Right atrium auricular region (tissue), 2 donors: Measurements from ENCODE around the gene SALL1. TPM values are rescaled to one million over a fixed set of nuclear protein-coding genes. Genes with fewer than 3 reads are reported as not detected.

Source experiments
- DNase-seq: peaks from one replicate; pipeline ENCODE4 v3.0.0-alpha.2; 2019; ENCODE audit warnings: low spot score
- H3K27ac ChIP-seq, 2 donors: fragments of 200-600 bp; sonication (generic); 1 replicate in 1 of 2; 2 replicates in 1 of 2; pipeline ENCODE4 v1.5.1; 2016 to 2019
- H3K27me3 ChIP-seq, 2 donors: fragments of 200-600 bp; sonication (generic); one replicate each; pipeline versions ENCODE4 v1.5.1 to v1.6.0; 2017 to 2019
- H3K36me3 ChIP-seq: fragments of 200-600 bp; sonication (generic); one replicate; pipeline ENCODE4 v1.5.1; 2016
- H3K4me1 ChIP-seq, 2 donors: fragments of 200-600 bp; sonication (generic); one replicate each; pipeline versions ENCODE4 v1.5.1 to v1.6.0; 2017 to 2019
- H3K4me3 ChIP-seq, 2 donors: fragments of 200-600 bp; sonication (generic); 1 replicate in 1 of 2; 2 replicates in 1 of 2; pipeline ENCODE4 v1.5.1; 2017 to 2019; ENCODE audit warnings: mild to moderate bottlenecking in 1 of 2, moderate library complexity in 1 of 2
- H3K9me3 ChIP-seq, 2 donors: fragments of 200-600 bp; sonication (generic); one replicate each; pipeline ENCODE4 v1.5.1; 2019
- CTCF ChIP-seq, 2 donors: fragments of 200-600 bp; sonication (generic); IDR thresholded peaks; one replicate each; pipeline ENCODE4 v1.5.1; 2019; ENCODE audit warnings: antibody characterized with exemption in 2 of 2
- total RNA-seq, 2 donors: library from RNA; depleted of rRNA; stranded (reverse); fragments of >200 nt; gene quantifications; one replicate each; pipeline ENCODE4 v1.1.0, GENCODE V29; 2016

Gene SALL1
- total RNA-seq, 2 donors from 2014 or later, result 1.3 to 6.9 TPM

- Histone ChIP-seq H3K9me3 (no peaks in the 10 kb centered on the region), H3K27me3 (peaks cover 0 to 20% of the 10 kb centered on the region in 2 donors), H3K36me3 (no peaks in the 10 kb centered on the region), H3K27ac (no peak overlapping the region), H3K4me1 (peaks cover 0 to 3% of the 10 kb centered on the region in 2 donors), H3K4me3 (no peak overlapping the region)
- no peak for TF ChIP-seq CTCF (IDR thresholded peaks at IDR 0.05)
- DNase-seq, result no peak
Measured at GRCh38 chr16:51138178-51138577, 12.9 kb downstream of the SALL1 start.

- Histone ChIP-seq H3K9me3 (no peaks in the 10 kb centered on the region), H3K4me1 (peaks cover 0 to 3% of the 10 kb centered on the region in 2 donors), H3K27me3 (peaks cover 0 to 20% of the 10 kb centered on the region in 2 donors), H3K4me3 (no peak overlapping the region), H3K27ac (no peak overlapping the region), H3K36me3 (no peaks in the 10 kb centered on the region)
- TF ChIP-seq CTCF (IDR thresholded peaks at IDR 0.05), result no peak
- DNase-seq, result no peak
Measured at GRCh38 chr16:51137097-51137496, 14.0 kb downstream of the SALL1 start.

GRCh38 chr16:51134876-51135275 lies 16.2 kb downstream of the SALL1 start:
- no peak for DNase-seq
- no peaks in the 10 kb centered on the region for H3K9me3 ChIP-seq
- no peak overlapping the region for H3K27ac ChIP-seq
- no peaks in the 10 kb centered on the region for H3K36me3 ChIP-seq
- peaks cover 0 to 20% of the 10 kb centered on the region in 2 donors for H3K27me3 ChIP-seq
- no peak overlapping the region for H3K4me3 ChIP-seq
- TF ChIP-seq CTCF (IDR thresholded peaks at IDR 0.05), result no peak
- peaks cover 0 to 3% of the 10 kb centered on the region in 2 donors for H3K4me1 ChIP-seq

- Histone ChIP-seq H3K9me3 (no peaks in the 10 kb centered on the region), H3K4me1 (peaks cover 0 to 3% of the 10 kb centered on the region in 2 donors), H3K36me3 (no peaks in the 10 kb centered on the region), H3K4me3 (no peak overlapping the region), H3K27me3 (peaks cover 0 to 20% of the 10 kb centered on the region in 2 donors), H3K27ac (no peak overlapping the region)
- DNase-seq, result no peak
- TF ChIP-seq CTCF (IDR thresholded peaks at IDR 0.05), result no peak
Measured at GRCh38 chr16:51134269-51134812, 16.7 kb downstream of the SALL1 start.

- H3K36me3 ChIP-seq, result no peaks in the 10 kb centered on the region
- peaks cover 0 to 20% of the 10 kb centered on the region in 2 donors for H3K27me3 ChIP-seq
- no peaks in the 10 kb centered on the region for H3K9me3 ChIP-seq
- no peak overlapping the region for H3K27ac ChIP-seq
- H3K4me1 ChIP-seq, result peaks cover 0 to 3% of the 10 kb centered on the region in 2 donors
- TF ChIP-seq CTCF (IDR thresholded peaks at IDR 0.05), result no peak
- no peak overlapping the region for H3K4me3 ChIP-seq
- no peak for DNase-seq
Measured at GRCh38 chr16:51133688-51134087, 17.4 kb downstream of the SALL1 start.

- no peak for TF ChIP-seq CTCF (IDR thresholded peaks at IDR 0.05)
- Histone ChIP-seq H3K27me3 (peaks cover 0 to 20% of the 10 kb centered on the region in 2 donors), H3K27ac (no peak overlapping the region), H3K36me3 (no peaks in the 10 kb centered on the region), H3K4me1 (peaks cover 0 to 3% of the 10 kb centered on the region in 2 donors), H3K9me3 (no peaks in the 10 kb centered on the region), H3K4me3 (no peak overlapping the region)
- no peak for DNase-seq
Measured at GRCh38 chr16:51133183-51133582, 17.9 kb downstream of the SALL1 start.
